Choroid plexus epithelial cell (primary cell): ENCODE measurements around the gene B4GALNT1.

Experiments used
- DNase-seq: peaks from one replicate; pipeline ENCODE4 v3.0.0-alpha.2; 2010; ENCODE audit warnings: low read depth
- H3K4me3 ChIP-seq: 2 replicates; pipeline ENCODE4 v1.5.1; 2011; ENCODE audit warnings: low read depth, mild to moderate bottlenecking, control low read depth, low read length, moderate library complexity
- TF ChIP-seq, protein P1 (sequence below): conservative IDR thresholded peaks from 2 replicates; pipeline ENCODE4 v1.5.1; 2011; ENCODE audit warnings: low read depth, mild to moderate bottlenecking, control low read depth, inconsistent platforms, low read length, moderate library complexity

The B4GALNT1 gene

GRCh38 chr12:57631566-57632072 lies 1.4 kb downstream of the B4GALNT1 start:
- DNase-seq: no peak
- no peak overlapping the region for H3K4me3 ChIP-seq
- TF ChIP-seq, protein P1, sequence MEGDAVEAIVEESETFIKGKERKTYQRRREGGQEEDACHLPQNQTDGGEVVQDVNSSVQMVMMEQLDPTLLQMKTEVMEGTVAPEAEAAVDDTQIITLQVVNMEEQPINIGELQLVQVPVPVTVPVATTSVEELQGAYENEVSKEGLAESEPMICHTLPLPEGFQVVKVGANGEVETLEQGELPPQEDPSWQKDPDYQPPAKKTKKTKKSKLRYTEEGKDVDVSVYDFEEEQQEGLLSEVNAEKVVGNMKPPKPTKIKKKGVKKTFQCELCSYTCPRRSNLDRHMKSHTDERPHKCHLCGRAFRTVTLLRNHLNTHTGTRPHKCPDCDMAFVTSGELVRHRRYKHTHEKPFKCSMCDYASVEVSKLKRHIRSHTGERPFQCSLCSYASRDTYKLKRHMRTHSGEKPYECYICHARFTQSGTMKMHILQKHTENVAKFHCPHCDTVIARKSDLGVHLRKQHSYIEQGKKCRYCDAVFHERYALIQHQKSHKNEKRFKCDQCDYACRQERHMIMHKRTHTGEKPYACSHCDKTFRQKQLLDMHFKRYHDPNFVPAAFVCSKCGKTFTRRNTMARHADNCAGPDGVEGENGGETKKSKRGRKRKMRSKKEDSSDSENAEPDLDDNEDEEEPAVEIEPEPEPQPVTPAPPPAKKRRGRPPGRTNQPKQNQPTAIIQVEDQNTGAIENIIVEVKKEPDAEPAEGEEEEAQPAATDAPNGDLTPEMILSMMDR: no peak

DNA sequence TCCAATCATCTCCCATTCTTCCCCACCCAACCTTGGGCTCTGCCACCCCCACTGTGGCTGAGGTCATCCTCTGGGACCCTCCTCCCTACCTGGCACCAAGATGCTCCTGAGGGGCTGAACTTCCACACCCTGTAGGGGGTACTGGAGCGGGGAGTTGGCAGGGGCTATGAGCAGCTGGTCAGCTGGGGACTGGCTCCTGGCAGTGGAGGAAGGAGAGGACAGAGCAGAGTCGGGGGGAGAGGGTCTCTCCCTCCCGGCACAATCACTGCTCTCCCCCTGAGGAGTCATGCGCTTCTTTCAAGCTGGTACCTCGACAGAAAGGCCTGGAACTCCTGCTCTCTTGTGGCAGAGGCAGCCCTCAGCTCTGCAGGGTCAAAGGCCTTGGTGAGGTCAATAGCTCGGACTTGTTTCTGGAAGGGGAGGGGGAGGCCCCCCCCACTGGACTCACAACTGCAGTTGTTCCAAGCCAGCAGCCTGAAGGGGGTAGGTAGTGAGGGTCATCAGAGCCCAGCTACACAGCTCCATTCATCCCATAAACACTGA lies 2.0 kb downstream of the B4GALNT1 start:
- no peak overlapping the region for H3K4me3 ChIP-seq
- TF ChIP-seq, protein P1: no peak
- no peak for DNase-seq

DNA sequence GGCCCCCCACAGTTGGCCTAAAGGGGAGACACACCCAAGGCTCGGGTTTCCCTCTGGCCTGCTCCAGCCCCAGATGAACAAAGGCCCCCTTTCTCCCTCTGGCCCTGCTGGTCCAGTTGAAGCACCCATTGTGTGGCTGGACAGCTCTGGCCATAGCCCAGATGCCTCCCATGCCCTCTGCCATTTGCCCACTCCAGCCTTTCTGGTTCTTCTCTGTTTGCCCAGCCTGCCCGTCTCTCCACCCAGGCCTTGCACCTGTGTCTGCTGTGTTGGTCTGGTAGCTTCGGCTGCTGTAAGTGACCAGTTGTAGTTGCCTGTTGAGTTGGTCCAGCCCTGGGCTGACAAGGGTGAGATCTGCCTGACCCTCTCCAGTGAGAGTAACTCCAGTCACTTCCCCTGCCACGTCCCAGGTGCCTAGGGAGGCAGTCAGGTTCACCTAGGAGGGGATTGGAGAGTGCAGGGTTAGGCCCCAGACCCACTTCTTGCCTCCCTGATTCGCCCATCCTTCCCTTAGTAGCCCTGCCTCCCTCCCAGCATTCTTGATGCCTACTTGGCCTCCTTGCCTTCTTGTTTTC lies 3.0 kb downstream of the B4GALNT1 start:
- DNase-seq: no peak
- H3K4me3 ChIP-seq: no peak overlapping the region
- TF ChIP-seq, protein P1: no peak

GRCh38 chr12:57628280-57629191 lies 4.5 kb downstream of the B4GALNT1 start:
- TF ChIP-seq, protein P1: no peak
- H3K4me3 ChIP-seq: no peak overlapping the region
- DNase-seq: no peak

- H3K4me3 ChIP-seq: no peak overlapping the region
- no peak for DNase-seq
- TF ChIP-seq, protein P1: peak; percentile 17
These were observed 5.3 kb downstream of the B4GALNT1 start for GRCh38 chr12:57627501-57628279.

GRCh38 chr12:57626921-57627445 lies 6.0 kb downstream of the B4GALNT1 start:
- no peak overlapping the region for H3K4me3 ChIP-seq
- DNase-seq: no peak
- TF ChIP-seq, protein P1: no peak
